K562 (cell line): ENCODE results near the gene SLC16A12. TPM values are rescaled to one million over a fixed set of nuclear protein-coding genes. Genes with fewer than 3 reads are reported as not detected.

Experiments
- CEBPG ChIP-seq, 3 experiments: fragments of 200-800 bp in 1 of 3; sonication (Bioruptor generic) in 1 of 3; sonication (generic) in 1 of 3; formaldehyde crosslinking in 1 of 3; IDR thresholded peaks in 2 of 3; conservative IDR thresholded peaks in 1 of 3; 2 replicates each; pipeline versions ENCODE4 v1.6.1 to v1.8.0; 2016 to 2022; ENCODE audit warnings: missing compliant biosample characterization in 2 of 3, missing genetic modification characterization in 2 of 3, mild to moderate bottlenecking in 1 of 3, missing genetic modification reagents in 1 of 3
- MGA ChIP-seq: fragments of 450-650 bp; IDR thresholded peaks from 2 replicates; pipeline ENCODE4 v1.6.1; 2016; ENCODE audit warnings: mild to moderate bottlenecking, moderate library complexity
- SMAD1 ChIP-seq: fragments of 150-350 bp; IDR thresholded peaks from 2 replicates; pipeline ENCODE4 v1.6.1; 2014; ENCODE audit warnings: low read length, low read depth; ENCODE audit not compliant: partially characterized antibody
- polyA plus RNA-seq, 8 experiments: library from polyadenylated mRNA; depleted of rRNA in 4 of 8; stranded (reverse) in 5 of 8; unstranded in 3 of 8; fragments of >200 nt; fragmentation: Nextera tagmentation in 2 of 8; fragmentation: Illumina TruSeq in 1 of 8; extraction: Ambion mirVana in 2 of 8; extraction: Trizol in 1 of 8; gene quantifications; 2 replicates each; pipeline versions ENCODE4 v1.2.1 to v1.2.3, GENCODE V29; 2011 to 2014; ENCODE audit warnings: inconsistent platforms in 1 of 8, missing spikeins in 1 of 8
- total RNA-seq, 7 experiments: library from RNA; depleted of rRNA in 6 of 7; stranded (reverse); fragments of >200 nt in 6 of 7; fragmentation: Illumina TruSeq in 2 of 7; extraction: Trizol in 2 of 7; gene quantifications; 2 replicates each; pipeline versions ENCODE4 v1.2.1 to v1.2.3, GENCODE V29; 2011 to 2021; ENCODE audit warnings: low replicate concordance in 1 of 7

The SLC16A12 gene
- total and polyA plus RNA-seq, 9 of the 15 experiments (the other 6 are each of a cell fraction or from before 2014, with no cell fraction given): not detected

GRCh38 chr10:89395141-89395540, 140.3 kb downstream of the SLC16A12 start (continued):
- TF ChIP-seq MGA (no peak), SMAD1 (no peak), CEBPG (CRISPR knock-in tag; IDR thresholded peaks at IDR 0.05) (no peak), CEBPG (tag; conservative IDR thresholded peaks at IDR 0.05 in 1 of 2, IDR thresholded peaks at IDR 0.05 in 1 of 2) (no peak)
